HepG2 (cell line): ENCODE measurements around the gene GCDH. TPM values are rescaled to one million over a fixed set of nuclear protein-coding genes. Genes with fewer than 3 reads are reported as not detected.

Experiments
- CREM ChIP-seq, 2 experiments: sonication (generic) in 1 of 2; formaldehyde crosslinking in 1 of 2; IDR thresholded peaks; 2 replicates each; pipeline versions ENCODE4 v1.4.0 to v1.6.1; 2016 to 2020; ENCODE audit warnings: antibody characterized with exemption in 1 of 2, mild to moderate bottlenecking in 1 of 2, missing genetic modification reagents in 1 of 2
- ETV6 ChIP-seq: sonication (generic); formaldehyde crosslinking; conservative IDR thresholded peaks from 2 replicates; pipeline ENCODE4 v1.4.0; 2020; ENCODE audit warnings: missing genetic modification reagents
- FOXC1 ChIP-seq: sonication (generic); formaldehyde crosslinking; IDR thresholded peaks from 2 replicates; pipeline ENCODE4 v1.8.0; 2022; ENCODE audit warnings: mild to moderate bottlenecking, missing genetic modification reagents, borderline replicate concordance
- KLF16 ChIP-seq, 2 experiments: sonication (generic) in 1 of 2; formaldehyde crosslinking in 1 of 2; IDR thresholded peaks; 2 replicates each; pipeline versions ENCODE4 v1.6.1 to v1.8.0; 2016 to 2023; ENCODE audit warnings: missing genetic modification reagents in 2 of 2, missing compliant biosample characterization in 1 of 2
- MIXL1 ChIP-seq: IDR thresholded peaks from 2 replicates; pipeline ENCODE4 v1.6.1; 2016
- NAIF1 ChIP-seq: sonication (generic); formaldehyde crosslinking; IDR thresholded peaks from 2 replicates; pipeline ENCODE4 v1.5.0; 2020; ENCODE audit warnings: mild to moderate bottlenecking, missing genetic modification reagents, borderline replicate concordance
- NFYC ChIP-seq: IDR thresholded peaks from 2 replicates; pipeline ENCODE4 v1.6.1; 2016; ENCODE audit warnings: missing genetic modification reagents, missing compliant biosample characterization
- NR2F1 ChIP-seq, 2 experiments: fragments of 450-650 bp in 1 of 2; formaldehyde crosslinking in 1 of 2; IDR thresholded peaks; 2 replicates each; pipeline versions ENCODE4 v1.5.0 to v1.6.1; 2016 to 2020; ENCODE audit warnings: mild to moderate bottlenecking in 1 of 2, missing compliant biosample characterization in 1 of 2, missing genetic modification reagents in 1 of 2, moderate library complexity in 1 of 2
- PHF20 ChIP-seq: sonication (generic); formaldehyde crosslinking; IDR thresholded peaks from 2 replicates; pipeline ENCODE4 v1.5.0; 2020; ENCODE audit warnings: mild to moderate bottlenecking, missing genetic modification reagents
- PLRG1 ChIP-seq: fragments of 450-650 bp; conservative IDR thresholded peaks from 2 replicates; pipeline ENCODE4 v1.6.1; 2016
- SRSF4 ChIP-seq: fragments of 200-400 bp; formaldehyde crosslinking; IDR thresholded peaks from one replicate; pipeline ENCODE4 v1.6.1; 2018; ENCODE audit warnings: mild to moderate bottlenecking, low read depth, low read length, moderate library complexity; ENCODE audit not compliant: poor library complexity, severe bottlenecking
- YEATS2 ChIP-seq: sonication (generic); formaldehyde crosslinking; IDR thresholded peaks from 2 replicates; pipeline ENCODE4 v1.4.0; 2020; ENCODE audit warnings: missing genetic modification reagents, borderline replicate concordance
- ZNF574 ChIP-seq: sonication (generic); formaldehyde crosslinking; IDR thresholded peaks from 2 replicates; pipeline ENCODE4 v1.4.0; 2020; ENCODE audit warnings: missing genetic modification reagents
- polyA plus RNA-seq, 8 experiments: library from polyadenylated mRNA; depleted of rRNA in 3 of 8; stranded (reverse) in 7 of 8; unstranded in 1 of 8; fragments of >200 nt; fragmentation: Illumina TruSeq in 4 of 8; extraction: Trizol in 4 of 8; gene quantifications; 2 replicates each; pipeline versions ENCODE4 v1.2.1 to v1.2.3, GENCODE V29; 2011 to 2016; ENCODE audit warnings: low read depth in 4 of 8, missing spikeins in 1 of 8, mixed read lengths in 1 of 8; ENCODE audit not compliant: insufficient read depth in 1 of 8
- total RNA-seq, 5 experiments: library from RNA; depleted of rRNA; stranded (reverse); fragments of >200 nt; fragmentation: Illumina TruSeq; extraction: Trizol; gene quantifications; 2 replicates each; pipeline ENCODE4 v1.2.3, GENCODE V29; 2016; ENCODE audit warnings: low read depth in 1 of 5
- TF ChIP-seq, protein P1 (sequence below): sonication (generic); formaldehyde crosslinking; conservative IDR thresholded peaks from 2 replicates; pipeline ENCODE4 v1.5.0; 2020; ENCODE audit warnings: missing genetic modification reagents
- TF ChIP-seq, protein P2 (sequence below): sonication (generic); formaldehyde crosslinking; IDR thresholded peaks from 2 replicates; pipeline ENCODE4 v1.4.0; 2020; ENCODE audit warnings: missing genetic modification reagents, borderline replicate concordance
- TF ChIP-seq, protein P3 (sequence below): sonication (generic); formaldehyde crosslinking; IDR thresholded peaks from 2 replicates; pipeline ENCODE4 v1.4.0; 2020; ENCODE audit warnings: missing genetic modification reagents

GCDH gene
- total and polyA plus RNA-seq, 2 of the 13 experiments (the other 11 are each of a cell fraction or from before 2014, with no cell fraction given): 15.1 to 38.0 TPM

DNA sequence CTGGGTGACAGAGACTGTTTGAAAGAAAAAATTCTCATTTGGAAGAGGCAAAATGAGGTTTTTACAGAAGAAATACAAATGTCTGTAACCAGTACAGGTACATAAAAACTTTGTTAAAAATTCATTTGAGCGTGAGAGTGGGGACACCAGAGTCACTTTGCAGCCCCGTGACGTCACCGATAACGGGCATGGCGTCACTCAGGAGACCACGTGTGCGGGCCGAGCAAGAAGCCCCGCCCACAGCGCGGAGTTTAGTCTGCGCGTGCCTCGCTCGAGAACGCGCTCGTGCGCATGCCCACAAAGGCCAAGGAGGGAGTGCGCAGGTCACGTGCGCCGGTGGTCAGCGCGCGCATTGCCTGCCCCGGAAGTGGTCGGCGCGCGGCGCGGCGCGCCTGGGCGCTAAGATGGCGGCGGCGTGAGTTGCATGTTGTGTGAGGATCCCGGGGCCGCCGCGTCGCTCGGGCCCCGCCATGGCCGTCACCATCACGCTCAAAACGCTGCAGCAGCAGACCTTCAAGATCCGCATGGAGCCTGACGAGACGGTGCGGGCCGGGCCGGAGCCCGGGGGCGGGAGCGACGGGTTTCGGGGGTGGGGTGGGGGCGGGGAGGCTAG, 54.6 kb downstream of the GCDH start, which contains the start of gene RAD23A (continued):
- TF ChIP-seq, protein P1, sequence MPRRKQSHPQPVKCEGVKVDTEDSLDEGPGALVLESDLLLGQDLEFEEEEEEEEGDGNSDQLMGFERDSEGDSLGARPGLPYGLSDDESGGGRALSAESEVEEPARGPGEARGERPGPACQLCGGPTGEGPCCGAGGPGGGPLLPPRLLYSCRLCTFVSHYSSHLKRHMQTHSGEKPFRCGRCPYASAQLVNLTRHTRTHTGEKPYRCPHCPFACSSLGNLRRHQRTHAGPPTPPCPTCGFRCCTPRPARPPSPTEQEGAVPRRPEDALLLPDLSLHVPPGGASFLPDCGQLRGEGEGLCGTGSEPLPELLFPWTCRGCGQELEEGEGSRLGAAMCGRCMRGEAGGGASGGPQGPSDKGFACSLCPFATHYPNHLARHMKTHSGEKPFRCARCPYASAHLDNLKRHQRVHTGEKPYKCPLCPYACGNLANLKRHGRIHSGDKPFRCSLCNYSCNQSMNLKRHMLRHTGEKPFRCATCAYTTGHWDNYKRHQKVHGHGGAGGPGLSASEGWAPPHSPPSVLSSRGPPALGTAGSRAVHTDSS (CRISPR knock-in tag): peak; percentile 77; the same call in 1 of the 2 replicates
- peak; percentile 83 for TF ChIP-seq SRSF4
- peak; percentile 90 for TF ChIP-seq PHF20 (CRISPR knock-in tag)
- TF ChIP-seq YEATS2 (CRISPR knock-in tag): peak; percentile 91
- peak; percentile 84 for TF ChIP-seq MIXL1
- no peak for TF ChIP-seq NAIF1 (CRISPR knock-in tag)
- TF ChIP-seq, protein P2, sequence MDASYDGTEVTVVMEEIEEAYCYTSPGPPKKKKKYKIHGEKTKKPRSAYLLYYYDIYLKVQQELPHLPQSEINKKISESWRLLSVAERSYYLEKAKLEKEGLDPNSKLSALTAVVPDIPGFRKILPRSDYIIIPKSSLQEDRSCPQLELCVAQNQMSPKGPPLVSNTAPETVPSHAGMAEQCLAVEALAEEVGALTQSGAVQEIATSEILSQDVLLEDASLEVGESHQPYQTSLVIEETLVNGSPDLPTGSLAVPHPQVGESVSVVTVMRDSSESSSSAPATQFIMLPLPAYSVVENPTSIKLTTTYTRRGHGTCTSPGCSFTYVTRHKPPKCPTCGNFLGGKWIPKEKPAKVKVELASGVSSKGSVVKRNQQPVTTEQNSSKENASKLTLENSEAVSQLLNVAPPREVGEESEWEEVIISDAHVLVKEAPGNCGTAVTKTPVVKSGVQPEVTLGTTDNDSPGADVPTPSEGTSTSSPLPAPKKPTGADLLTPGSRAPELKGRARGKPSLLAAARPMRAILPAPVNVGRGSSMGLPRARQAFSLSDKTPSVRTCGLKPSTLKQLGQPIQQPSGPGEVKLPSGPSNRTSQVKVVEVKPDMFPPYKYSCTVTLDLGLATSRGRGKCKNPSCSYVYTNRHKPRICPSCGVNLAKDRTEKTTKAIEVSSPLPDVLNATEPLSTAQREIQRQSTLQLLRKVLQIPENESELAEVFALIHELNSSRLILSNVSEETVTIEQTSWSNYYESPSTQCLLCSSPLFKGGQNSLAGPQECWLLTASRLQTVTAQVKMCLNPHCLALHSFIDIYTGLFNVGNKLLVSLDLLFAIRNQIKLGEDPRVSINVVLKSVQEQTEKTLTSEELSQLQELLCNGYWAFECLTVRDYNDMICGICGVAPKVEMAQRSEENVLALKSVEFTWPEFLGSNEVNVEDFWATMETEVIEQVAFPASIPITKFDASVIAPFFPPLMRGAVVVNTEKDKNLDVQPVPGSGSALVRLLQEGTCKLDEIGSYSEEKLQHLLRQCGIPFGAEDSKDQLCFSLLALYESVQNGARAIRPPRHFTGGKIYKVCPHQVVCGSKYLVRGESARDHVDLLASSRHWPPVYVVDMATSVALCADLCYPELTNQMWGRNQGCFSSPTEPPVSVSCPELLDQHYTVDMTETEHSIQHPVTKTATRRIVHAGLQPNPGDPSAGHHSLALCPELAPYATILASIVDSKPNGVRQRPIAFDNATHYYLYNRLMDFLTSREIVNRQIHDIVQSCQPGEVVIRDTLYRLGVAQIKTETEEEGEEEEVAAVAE (CRISPR knock-in tag): peak; percentile 70; the same call in 1 of the 2 replicates
- peak; percentile 55; the same call in 1 of the 2 replicates for TF ChIP-seq FOXC1 (CRISPR knock-in tag)
- TF ChIP-seq, protein P3, sequence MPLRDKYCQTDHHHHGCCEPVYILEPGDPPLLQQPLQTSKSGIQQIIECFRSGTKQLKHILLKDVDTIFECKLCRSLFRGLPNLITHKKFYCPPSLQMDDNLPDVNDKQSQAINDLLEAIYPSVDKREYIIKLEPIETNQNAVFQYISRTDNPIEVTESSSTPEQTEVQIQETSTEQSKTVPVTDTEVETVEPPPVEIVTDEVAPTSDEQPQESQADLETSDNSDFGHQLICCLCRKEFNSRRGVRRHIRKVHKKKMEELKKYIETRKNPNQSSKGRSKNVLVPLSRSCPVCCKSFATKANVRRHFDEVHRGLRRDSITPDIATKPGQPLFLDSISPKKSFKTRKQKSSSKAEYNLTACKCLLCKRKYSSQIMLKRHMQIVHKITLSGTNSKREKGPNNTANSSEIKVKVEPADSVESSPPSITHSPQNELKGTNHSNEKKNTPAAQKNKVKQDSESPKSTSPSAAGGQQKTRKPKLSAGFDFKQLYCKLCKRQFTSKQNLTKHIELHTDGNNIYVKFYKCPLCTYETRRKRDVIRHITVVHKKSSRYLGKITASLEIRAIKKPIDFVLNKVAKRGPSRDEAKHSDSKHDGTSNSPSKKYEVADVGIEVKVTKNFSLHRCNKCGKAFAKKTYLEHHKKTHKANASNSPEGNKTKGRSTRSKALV (CRISPR knock-in tag): peak; percentile 83; the same call in 1 of the 2 replicates
- peak; percentile 97 for TF ChIP-seq CREM (IDR thresholded peaks at IDR 0.05)
- peak; percentile 71 for TF ChIP-seq CREM (CRISPR knock-in tag; IDR thresholded peaks at IDR 0.05)
- peak; percentile 63; the same call in 1 of the 2 replicates for TF ChIP-seq ETV6 (CRISPR knock-in tag)
- TF ChIP-seq NFYC (CRISPR knock-in tag): peak; percentile 64; the same call in 1 of the 2 replicates
- 0 out of 4 replicates have a peak, but pooled peaks of 1 of the 2 experiments have one; percentile 45 for TF ChIP-seq NR2F1 (CRISPR knock-in tag; IDR thresholded peaks at IDR 0.05)
- TF ChIP-seq KLF16 (CRISPR knock-in tag; IDR thresholded peaks at IDR 0.05): peak in 1 of 2 experiments; percentile 82; a peak in 1 of 4 replicates
- TF ChIP-seq ZNF574 (CRISPR knock-in tag): peak; percentile 92
- no peak for TF ChIP-seq PLRG1
